Skeletal muscle cell (primary cell): ENCODE measurements around the gene TGFA.

Experiments
- DNase-seq: peaks from one replicate; pipeline ENCODE4 v3.0.0-alpha.2; 2010; ENCODE audit warnings: low read depth
- H3K4me3 ChIP-seq: 2 replicates; pipeline ENCODE4 v1.5.1; 2011; ENCODE audit warnings: low read depth, mild to moderate bottlenecking, control low read depth, low read length, moderate library complexity

Gene TGFA

DNA sequence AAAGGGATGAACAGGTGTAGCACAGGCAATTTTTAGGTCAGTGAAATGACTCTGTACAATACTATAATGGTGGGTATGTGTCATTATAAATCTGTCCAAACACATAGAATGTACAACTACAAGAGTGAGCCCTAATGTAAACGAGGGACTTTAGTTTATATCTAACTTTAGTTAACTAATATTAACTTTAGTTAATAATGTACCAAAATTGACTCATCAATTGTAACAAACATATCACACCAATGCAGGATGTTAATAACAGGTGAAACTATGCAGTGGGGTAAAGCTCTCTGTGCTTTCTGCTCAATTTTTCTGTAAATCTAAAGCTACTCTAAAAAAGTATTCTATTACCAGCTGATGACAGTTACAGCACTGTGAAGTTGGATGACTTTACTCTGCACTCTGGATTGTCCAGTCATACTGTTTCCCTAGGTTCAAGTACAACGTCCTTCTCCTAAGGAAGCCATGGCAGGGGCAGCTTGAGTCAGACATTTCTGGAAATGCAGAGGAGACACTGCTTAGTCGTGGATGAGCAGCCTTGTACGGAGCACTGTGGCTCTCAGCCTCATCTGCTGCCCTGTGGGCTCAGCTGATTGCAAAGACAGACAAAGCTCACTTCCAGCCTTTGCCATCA lies 26.1 kb downstream of the TGFA start:
- no peak for DNase-seq
- H3K4me3 ChIP-seq = no peak overlapping the region

DNA sequence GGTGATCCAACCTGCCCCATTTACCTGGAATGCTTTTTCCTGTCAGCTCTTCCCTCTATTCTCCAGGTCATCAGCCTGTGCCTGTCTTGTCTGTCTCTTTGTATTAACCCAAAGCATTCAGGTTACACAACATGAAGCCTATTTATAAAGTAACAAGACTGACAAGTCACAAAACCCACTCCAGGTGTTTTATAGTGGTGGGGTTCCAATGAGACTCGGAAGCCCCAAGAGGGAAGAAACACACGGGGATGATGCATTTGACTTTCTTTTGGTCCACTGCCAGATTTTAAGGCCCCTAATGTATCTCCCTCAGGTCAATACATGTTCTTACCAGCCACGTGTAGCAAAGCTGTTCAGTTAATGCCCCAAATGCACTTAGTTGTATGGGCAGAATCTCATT lies 27.5 kb downstream of the TGFA start:
- H3K4me3 ChIP-seq = no peak overlapping the region
- DNase-seq = no peak

DNA sequence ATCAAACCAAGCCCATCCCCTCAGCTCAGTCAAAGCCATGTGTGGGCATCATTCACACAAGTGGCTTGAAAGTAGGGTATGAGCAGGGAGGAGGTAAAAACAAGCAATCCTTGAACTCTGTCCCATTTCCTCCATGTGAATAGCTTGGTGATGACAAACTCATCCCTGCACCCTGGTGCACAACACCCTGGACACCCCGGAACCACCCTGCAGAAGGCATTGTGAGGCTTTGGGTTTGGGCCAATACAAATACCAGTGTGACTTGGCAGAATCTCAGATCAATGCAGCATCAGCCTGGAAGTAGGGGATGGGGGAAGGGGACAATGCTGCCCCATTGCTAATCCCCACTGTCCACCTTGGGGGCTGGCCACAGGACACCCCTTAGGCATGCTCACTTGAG lies 28.6 kb downstream of the TGFA start:
- DNase-seq = no peak
- H3K4me3 ChIP-seq = no peak overlapping the region

DNA sequence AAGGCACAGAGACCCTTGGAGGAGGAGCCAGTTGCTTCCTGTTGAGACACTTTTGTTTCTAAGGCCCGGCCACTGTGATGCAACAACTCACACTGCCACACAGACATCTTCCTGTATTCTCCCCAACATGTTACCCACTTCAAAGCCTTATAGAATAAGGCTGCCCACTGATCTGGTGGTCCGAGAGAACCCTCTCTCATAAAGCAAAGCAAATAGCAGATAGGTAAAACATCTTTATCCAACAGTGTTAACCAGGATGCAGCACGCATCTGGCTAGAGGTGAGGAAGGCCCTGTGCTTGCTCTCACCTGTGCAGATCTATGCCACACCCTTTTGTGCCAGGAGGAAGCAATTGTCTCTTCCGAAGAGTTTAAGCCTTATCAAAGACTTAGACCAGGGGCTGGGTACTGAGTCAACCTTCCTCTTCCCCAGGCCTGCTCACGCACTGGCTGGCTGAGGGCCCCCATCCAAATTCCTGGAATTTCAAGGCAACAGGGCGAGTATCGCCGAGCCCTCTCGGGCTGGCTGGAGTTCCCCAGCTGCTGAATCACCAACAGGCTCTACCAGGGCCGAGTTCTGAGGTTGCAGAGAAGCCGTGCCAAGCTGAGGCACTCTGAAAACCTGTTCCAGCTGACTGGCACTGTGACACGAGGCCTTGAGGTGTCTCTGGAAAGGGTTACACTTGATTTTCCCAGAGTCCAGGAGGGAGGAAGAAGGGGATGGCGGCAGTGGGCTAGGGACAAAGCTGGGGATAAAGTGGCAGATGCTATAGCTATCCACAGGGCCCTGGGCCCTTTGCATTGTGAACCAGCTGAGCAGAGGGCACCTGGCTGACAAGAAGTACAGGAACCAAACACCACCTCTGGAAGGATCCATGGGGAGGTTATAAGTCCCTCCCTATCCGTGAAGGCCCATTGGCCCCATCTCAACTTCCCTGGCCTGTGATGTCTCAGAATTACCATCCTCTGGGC lies 29.3 kb downstream of the TGFA start:
- DNase-seq = no peak
- H3K4me3 ChIP-seq = no peak overlapping the region

DNA sequence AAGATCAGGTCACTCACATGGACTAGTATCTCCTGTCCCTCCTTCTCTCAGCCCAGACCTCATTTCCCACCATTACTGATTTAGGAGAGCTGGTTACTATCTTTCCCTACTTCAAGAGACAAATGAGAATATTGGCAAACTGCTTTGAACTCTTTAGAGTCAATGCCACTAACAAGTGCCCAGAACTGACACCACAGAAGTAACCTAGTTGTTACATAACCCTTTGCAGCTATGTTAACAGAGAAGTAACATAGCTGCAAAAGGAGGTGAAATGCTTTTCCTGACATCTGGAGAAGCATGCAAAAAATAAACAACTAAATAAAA lies 30.0 kb downstream of the TGFA start:
- no peak for DNase-seq
- H3K4me3 ChIP-seq = no peak overlapping the region

DNA sequence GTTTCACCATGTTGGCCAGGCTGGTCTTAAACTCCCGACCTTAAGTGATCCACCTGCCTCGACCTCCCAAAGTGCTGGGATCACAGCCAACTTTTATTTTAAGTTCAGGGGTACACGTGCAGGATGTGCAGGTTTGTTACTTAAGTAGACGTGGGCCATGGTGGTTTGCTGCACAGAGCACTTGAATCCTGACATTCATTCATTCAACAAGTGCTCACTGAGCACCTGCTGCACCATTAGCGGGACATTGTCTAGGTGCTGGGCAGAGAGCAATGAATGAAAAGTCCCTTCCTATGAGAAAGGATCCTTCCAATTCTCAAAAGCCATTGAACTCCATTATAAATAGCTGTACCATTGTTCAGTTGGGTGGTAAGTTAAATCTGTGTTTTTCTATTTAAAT lies 31.0 kb downstream of the TGFA start:
- no peak overlapping the region for H3K4me3 ChIP-seq
- DNase-seq = no peak

DNA sequence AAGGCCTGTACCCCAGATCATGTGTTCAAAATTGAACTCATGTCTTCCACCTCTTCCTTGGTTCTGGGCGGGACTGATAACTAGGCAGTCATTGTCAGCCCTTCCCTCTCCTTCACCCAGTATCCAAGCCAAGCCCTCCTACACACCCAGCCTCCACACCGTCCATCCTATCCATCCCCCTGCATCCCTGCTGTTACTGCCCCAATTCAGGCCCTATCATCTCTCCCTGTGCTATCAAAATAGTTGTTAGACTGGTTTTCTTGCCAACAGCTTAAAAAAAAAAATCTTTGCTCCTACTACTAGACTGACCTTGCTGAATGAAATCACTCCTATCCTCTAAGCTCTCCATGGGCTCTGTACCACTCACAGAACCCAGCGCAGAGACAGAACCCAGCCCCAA lies 32.8 kb downstream of the TGFA start:
- H3K4me3 ChIP-seq = no peak overlapping the region

DNA sequence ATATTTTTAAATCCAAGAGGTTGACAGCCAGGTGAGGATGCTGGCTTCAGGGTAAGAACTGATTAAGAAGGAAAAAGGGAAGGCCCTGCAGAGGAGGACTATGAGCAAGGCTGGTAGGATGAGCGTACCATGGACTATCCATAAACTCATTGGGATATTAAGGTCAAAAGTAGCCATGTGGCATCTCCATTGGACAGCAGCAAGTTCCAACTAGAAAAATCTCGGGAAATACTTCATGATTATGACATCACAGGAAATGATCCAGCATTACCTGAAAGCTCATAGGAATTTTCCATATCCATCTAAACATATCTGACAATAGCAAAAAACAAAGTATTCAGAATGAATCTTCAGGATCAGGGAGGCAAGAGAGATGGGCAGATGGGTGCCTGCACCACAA lies 34.2 kb downstream of the TGFA start:
- DNase-seq = no peak
- no peak overlapping the region for H3K4me3 ChIP-seq

More for the DNA sequence above, 32.8 kb downstream of the TGFA start:
- no peak for DNase-seq

DNA sequence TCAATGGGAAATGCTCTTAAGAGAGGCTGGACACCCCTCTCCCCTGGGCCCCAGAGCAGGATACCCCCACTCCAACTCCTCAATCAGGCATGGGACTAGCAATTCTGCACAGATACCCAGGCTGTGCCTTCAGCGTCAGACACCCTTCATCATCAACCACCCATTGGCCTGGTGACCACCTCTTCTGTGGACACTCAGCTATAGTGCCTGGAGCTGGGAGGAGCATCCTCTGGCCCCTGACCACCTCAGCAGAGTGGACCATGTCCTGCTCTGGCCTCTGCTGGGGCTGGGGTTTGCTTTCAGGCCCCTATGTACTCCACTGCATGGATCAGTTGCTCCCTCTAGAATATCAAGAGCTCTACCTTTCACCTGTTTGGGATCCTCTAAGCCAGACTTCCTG lies 35.1 kb downstream of the TGFA start:
- no peak for DNase-seq
- no peak overlapping the region for H3K4me3 ChIP-seq

DNA sequence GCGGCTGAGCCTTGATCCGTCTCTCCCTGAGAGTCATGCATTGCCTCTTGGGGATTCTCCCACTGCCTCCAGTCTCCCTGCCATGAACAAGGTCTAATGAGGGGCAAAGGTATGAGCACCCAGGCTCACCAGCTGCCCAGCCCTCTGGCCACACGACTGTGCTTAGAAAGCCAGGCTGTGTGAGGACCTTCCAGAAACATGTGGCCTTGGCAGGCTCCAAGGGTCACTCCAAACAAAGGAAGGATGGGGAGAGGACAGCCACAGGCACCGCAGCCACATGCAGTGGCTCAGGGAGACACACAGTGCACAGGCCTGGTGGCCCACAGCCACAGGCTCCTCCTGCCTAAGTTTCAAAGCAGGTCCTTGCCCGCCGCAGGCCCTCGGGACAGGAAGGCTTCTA lies 35.8 kb downstream of the TGFA start:
- H3K4me3 ChIP-seq = no peak overlapping the region
- DNase-seq = no peak

DNA sequence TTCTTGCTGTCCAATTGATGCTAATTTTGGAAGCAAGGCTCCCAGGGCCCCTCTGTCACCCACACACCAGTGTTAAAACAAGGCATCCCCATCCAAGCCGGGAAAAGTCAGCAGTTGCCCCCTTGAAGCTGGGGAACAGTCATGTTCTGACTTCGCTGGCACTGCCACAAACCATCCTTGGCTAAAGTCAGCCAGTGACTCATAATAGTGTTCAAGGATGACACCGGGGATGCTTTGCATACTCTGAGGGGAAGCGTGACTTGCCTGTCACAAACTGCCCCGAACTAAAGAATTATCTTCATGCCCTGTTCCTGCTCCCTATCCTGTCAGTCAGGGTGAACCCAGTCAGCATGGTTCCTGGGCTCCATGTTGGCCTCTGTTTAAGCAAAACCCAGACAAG lies 37.0 kb downstream of the TGFA start:
- no peak for DNase-seq
- no peak overlapping the region for H3K4me3 ChIP-seq

DNA sequence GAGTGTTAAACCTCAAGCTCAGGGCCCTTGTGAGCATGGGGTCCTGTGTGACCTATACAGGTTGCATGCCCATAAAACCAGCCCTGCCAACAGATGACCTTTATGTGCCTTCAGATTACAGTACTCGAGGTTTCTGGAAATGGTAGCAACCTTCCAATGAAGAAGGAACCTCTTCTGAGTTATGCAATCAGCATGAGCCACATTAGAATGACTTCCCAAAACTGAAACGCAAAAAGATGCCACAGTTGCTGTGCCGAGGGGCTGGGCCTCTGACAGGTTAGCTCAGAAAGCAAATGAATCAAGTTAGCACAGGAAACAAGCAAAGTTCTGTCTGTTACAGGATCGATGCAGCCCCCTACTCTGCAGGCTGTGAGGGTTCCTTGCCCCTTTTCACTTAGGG lies 37.7 kb downstream of the TGFA start:
- no peak overlapping the region for H3K4me3 ChIP-seq
- no peak for DNase-seq

DNA sequence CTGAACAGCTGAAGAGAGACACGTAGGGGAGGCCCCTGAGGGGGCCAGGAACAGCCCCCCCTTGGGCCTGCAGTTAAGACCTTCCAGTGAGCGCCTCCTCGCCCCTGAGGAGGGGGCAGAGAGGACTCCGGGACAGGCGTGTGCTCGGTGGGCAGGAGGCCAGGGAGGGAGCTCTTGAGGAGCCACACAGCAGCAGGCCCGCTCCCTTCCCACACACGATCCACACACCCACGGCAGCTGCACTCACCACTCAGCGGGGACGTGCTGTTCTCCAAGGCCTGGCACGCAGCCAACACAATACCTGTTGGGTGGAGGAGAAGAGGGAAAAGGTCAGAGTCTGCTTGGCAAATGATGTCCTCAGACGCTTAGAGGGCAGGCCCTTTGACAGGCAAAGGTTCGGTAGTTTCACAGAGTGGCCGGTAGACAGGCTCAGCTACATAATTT lies 39.0 kb downstream of the TGFA start:
- no peak overlapping the region for H3K4me3 ChIP-seq
- no peak for DNase-seq

DNA sequence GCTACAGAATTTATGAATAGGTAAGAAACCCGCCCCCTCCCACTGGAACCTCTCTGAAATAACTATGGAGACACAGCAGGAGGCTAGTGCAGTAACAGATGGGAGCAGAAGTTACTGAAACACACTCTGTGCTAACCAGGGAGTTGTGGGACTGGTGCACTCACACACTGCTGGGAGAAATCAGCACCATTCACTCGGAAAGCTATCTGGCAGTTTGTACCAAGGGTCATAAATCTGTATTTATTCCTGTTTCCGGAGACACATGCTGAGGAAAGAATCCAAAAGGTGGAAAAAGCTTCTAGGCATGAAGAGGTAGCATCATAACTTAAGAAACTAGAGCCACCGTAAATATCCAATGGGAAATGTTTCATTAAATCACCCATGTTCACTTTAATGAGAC lies 39.9 kb downstream of the TGFA start:
- DNase-seq = no peak
- H3K4me3 ChIP-seq = no peak overlapping the region

DNA sequence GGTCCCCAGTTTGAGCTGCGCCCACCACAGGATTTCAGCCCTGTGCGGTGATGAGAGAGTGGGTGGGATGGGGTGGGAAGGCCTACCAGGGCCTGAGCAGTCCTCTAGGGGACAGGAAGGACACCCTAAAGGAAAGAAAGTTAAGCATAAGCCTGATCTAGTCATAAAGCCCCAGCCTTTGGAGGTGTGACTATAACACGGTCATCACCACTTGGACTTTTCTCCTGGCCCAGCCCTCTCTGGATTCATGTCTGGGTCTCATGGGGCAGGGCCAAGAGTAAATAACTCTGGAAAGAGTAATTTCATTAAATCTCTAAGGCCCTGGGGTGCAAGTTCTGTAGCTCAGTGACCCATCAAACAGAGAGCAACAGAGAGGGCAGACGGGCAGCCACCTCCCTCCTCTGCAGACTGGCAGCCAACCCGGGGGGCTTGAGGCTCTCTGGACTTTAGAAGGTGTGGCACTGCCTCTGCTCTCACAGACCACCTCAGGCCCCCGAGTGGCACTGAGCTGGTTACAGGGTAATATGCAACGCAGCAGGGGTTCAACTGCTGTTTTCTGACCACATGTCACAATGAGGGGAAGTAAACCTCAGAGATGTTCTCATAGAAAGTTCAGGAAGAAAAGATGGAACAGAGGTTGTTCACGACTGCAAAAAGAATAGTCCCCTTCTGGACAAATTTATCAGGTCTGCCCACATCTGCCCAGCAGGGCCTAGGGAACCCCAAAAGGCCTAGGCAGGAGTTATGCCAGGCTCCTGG lies 41.5 kb downstream of the TGFA start:
- no peak overlapping the region for H3K4me3 ChIP-seq
- no peak for DNase-seq

DNA sequence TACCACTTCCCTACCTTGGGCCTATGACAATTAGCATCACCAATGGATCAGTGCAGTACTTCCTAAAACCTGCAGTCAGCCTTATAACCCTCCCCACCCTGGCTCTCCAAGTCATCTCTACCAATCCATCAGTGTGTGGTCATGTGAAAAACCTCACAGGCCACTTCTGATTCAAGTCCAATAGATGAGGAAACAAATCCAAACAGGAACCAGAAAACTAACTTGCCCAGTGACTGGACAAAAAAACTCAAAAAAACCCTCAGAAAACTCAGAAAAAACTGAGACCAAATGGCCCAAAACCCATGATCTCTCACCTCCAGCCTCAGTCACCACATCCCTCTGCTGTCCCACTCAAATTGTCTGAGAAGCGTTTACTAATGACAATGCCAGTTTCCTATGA lies 43.3 kb downstream of the TGFA start:
- H3K4me3 ChIP-seq = no peak overlapping the region
- no peak for DNase-seq

DNA sequence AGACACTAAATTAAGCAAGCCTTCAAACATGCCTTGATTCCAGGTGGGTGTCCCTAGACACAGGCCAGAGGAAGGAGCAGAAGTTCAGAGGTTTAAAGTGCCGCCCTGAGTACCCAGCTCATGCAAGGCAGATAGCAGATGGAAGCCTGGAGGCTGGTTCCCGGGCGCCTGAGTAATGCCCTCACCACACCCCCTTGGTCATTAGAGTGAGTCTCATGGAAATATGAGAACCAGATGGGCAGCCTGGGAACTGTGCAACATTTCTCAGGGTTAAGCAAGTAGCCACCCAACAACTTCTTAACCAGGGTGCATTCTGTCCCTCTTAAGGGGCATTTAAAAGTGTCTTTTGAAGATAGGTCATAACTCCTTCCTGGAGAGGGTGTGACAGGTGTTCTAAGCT lies 44.1 kb downstream of the TGFA start:
- no peak overlapping the region for H3K4me3 ChIP-seq
- DNase-seq = no peak

DNA sequence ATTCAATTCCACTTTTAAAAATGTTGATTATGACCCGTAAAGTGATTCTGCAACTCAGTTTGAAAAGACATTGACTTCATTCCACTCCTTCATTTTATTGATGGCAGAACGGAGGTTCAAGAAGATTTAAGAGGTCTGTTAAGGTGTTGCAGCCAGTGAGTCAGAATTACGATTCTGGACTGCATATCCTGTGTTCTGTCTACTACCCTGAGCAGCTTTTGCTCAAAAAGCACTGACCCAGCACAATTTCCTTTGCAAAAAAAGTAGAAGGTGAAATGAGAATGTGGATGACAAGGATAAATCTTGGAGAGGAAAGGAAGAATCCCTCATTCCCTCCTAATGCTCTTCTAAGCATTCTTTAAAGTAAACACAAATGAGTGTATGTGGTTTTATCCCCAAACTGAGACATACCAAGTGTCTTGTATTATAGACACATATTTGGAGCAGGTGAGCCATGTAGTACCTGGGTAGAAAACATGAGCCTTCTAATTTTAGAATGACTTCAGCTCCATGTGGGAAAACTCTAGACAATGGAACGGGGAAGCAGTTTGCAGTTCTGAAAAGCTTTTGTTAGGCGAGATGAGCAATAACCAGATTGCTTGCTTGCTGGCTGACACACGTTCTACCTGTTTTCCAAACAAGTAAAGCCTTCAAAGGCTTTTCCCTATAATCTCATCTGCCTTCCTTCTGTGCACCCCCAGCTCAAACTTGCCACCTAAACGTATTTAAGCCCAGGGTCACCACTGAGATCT lies 44.7 kb downstream of the TGFA start:
- DNase-seq = no peak
- no peak overlapping the region for H3K4me3 ChIP-seq

DNA sequence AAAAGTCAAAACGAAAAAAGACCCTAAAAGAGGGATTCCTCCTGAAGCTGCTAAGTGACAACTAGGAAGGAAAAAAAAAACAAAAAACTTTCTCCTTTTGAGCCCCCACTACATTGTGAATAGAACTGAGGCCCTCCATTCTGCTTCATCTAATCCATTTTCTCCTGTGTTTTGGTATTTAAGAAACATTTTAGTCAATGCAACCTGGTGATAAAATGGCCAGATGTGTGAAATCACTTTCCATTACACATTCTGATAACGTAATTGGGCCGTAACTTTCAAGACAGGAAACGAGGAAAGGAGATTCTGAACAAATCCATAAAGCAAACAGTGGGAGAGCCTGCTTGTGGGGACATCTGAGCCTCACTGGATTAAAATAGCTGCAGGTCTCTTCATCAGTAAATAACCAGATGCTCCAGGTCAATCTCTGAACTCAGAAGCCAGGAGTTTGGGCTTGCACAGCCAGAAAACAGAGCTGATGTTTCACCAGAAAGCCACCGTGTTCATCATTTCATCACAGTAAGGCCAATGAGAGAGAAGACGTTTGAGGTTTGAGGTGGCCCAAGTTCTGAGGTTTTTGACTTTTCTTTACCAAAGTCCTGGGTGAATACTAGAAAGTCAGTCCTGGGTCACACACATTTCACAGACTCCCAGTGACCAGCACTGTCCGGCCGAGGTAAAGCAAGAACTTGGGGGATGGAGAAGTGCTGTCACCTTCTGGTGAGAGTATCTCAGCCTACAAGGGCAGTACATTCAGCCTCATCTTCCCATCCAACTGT lies 47.8 kb downstream of the TGFA start:
- DNase-seq = no peak
- no peak overlapping the region for H3K4me3 ChIP-seq
